ENCODE data around the gene NPSR1.

DNA sequence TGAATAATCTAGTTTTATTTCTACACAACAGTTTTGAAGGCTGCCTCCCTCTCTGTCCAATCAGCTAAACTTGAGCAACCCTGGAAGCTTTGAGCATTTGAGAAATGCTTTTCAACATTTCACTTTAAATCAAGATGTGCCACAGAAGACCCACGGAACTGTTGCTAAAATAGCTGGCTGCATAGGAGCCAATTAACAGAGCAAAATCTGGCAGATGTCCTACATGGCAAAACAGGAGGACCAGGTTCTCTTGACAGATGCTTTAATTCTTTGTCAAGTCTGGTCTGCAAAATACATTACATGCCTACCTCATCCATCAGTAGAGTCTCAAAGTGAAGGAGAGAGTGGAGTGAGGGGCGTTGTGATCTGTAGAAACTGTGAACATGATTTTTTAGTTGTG, 193.4 kb downstream of the NPSR1 start:
- TF ChIP-seq POLR2A (IDR thresholded peaks at IDR 0.05; ENCODE audit: low read depth, low read length): no peak
- no peak for TF ChIP-seq POLR2AphosphoS5 (IDR thresholded peaks at IDR 0.05; ENCODE audit: low read depth, low read length)
